ENCODE data around the gene HUS1.

GRCh38 chr7:47979145-47979831 is at the start of gene HUS1:
- TF ChIP-seq, protein P1, sequence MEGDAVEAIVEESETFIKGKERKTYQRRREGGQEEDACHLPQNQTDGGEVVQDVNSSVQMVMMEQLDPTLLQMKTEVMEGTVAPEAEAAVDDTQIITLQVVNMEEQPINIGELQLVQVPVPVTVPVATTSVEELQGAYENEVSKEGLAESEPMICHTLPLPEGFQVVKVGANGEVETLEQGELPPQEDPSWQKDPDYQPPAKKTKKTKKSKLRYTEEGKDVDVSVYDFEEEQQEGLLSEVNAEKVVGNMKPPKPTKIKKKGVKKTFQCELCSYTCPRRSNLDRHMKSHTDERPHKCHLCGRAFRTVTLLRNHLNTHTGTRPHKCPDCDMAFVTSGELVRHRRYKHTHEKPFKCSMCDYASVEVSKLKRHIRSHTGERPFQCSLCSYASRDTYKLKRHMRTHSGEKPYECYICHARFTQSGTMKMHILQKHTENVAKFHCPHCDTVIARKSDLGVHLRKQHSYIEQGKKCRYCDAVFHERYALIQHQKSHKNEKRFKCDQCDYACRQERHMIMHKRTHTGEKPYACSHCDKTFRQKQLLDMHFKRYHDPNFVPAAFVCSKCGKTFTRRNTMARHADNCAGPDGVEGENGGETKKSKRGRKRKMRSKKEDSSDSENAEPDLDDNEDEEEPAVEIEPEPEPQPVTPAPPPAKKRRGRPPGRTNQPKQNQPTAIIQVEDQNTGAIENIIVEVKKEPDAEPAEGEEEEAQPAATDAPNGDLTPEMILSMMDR (IDR thresholded peaks at IDR 0.05): no peak
- peak; percentile 91 for TF ChIP-seq POLR2A (IDR thresholded peaks at IDR 0.05)
- TF ChIP-seq POLR2AphosphoS5 (IDR thresholded peaks at IDR 0.05): peak; percentile 58 to 94 (median 90)

Measured in transverse colon (tissue), 4 donors.